GM15510 (cell line): Measurements from ENCODE around the gene RIC8B.

Experiments used
- POLR2A ChIP-seq: IDR thresholded peaks from 3 replicates; pipeline ENCODE4 v1.6.1; 2011; ENCODE audit warnings: borderline replicate concordance; ENCODE audit not compliant: insufficient read length; ENCODE audit errors: extremely low read depth

Gene RIC8B

GRCh38 chr12:106934277-106934676 is 159.8 kb downstream of the RIC8B start:
- TF ChIP-seq POLR2A = no peak
